GM19099 (cell line): ENCODE results near the gene GTF3C5.

ENCODE experiments used
- POLR2A ChIP-seq: IDR thresholded peaks from 3 replicates; pipeline ENCODE4 v1.6.1; 2011; ENCODE audit warnings: low read depth; ENCODE audit not compliant: insufficient read length; ENCODE audit errors: extremely low read depth

GTF3C5 gene

GRCh38 chr9:133106511-133107244 is 75.9 kb downstream of the GTF3C5 start:
- no peak for TF ChIP-seq POLR2A

GRCh38 chr9:133107245-133107722 is 76.5 kb downstream of the GTF3C5 start:
- TF ChIP-seq POLR2A = no peak
